Stimulated activated CD8-positive, alpha-beta memory T cell treated with anti-CD3 and anti-CD28 coated beads, Interleukin-2, amount 100 ng/mL, for 1 hour (primary cell): ENCODE data around the gene SERPINI2.
"Not testable (repeated sequence)": the region's sequence is repeated elsewhere in the genome, so short reads cannot be mapped to it uniquely, and the experiment has no call there.

Experiments used
- DNase-seq, 2 donors: peaks; one replicate each; pipeline ENCODE4 v3.0.0-alpha.2; 2020; ENCODE audit warnings: low read depth in 2 of 2

The SERPINI2 gene

DNA sequence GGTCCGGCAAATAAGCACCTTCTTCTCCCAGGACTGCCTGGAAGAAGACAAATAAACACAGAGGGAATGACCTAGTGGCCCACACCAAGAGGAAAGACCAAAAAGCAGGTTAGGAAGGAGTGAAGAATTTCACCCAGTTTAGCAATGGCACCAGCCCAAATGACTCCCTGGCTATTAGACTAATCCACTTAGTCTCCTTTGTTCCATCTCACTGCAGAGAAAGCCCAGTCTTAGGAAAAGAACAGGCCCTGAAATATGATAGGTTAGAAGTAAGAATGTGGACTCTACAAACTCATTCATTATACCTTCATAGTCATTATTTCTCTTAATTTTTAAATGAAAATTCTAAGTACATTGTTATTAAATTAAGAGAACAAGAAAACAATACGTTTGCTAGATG is 23.2 kb downstream of the SERPINI2 start:
- no peak for DNase-seq

DNA sequence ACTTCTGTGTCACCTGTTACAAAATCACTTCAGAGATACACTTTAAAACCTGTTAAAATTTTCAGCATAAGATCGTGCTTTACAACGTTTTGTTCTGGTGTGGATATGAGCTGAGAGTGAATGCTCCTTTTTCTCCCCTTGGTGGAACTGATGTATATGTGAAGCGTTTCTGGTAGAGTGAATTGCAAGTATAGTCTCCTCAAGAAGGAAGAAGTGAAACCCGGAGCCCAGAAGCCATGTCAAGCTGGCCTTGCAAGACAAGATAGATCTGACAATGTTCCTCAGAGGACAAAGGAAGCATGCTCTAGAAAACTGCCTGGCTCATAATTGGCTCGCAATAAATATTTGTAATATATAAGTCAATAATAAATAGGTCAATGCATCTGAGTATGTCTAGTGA is 23.6 kb downstream of the SERPINI2 start:
- DNase-seq: no peak

DNA sequence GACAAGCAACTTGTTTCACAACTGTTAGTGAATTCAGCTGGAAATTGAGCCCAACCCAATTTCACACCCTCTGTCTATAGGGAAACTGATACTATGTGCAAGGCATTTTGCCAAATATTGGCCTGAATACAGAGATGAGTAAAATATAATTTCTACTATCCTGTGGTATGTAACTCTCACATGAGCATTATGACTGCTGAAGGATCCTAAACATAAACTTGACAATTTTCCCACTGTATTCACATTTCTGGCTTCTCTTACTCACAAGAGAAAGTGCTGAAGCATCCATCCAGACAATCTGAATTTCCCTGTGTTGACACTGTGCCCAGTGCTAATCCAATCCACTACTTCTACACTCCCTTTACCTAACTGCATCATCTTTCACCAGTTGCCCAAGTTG is 28.4 kb downstream of the SERPINI2 start:
- DNase-seq: no peak

DNA sequence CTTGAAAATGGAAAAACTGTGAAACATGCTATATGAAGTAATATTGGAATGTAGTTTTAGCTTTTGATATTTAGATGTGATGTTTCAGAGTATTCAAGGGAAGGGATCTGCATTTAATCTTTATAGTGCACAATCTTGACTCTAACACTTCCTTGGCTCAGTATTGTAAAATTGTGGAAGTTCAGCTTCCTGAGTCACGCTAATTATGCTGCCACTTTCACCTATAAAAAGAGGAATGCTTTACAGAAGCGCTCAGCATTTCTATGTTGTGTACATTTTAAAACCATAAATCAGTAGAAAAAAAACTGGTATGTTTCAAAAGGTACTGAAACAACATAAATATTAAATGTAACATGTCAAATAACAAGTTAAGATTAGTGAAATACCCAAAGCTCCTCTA is 32.6 kb downstream of the SERPINI2 start:
- DNase-seq: no peak

DNA sequence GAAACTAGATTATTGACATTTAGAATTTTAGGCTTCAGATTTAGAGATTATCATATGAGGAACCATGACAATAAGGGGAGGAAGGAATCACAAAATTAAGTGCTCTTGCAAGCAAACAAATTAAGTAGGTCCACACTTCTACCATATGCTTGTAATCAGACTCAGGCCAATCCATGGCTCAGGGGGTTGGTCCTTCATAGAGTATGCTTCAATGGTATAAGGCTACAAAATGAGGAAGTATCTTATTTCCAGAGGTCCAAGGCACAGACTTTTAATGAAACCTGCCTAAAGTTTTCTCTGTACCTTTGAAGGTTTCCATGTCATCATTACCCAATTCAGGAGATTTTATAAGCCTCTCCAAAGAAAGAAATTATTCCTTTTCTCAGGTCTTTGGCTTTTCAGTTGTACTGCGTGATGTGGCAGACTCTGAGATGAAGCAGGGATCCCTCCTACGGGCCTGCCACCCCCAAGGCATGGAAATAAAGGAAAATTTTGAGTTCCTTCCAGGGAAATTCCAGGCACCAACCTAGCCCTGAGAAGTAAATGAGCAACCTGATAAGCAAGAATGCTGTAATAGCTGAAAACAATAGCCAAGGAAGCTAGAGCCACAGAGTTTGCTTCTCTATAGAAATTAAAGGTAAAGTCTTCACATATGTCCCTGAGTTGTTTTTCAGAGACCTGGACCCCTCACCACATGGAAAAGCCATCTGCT is 36.3 kb downstream of the SERPINI2 start:
- DNase-seq: no peak

DNA sequence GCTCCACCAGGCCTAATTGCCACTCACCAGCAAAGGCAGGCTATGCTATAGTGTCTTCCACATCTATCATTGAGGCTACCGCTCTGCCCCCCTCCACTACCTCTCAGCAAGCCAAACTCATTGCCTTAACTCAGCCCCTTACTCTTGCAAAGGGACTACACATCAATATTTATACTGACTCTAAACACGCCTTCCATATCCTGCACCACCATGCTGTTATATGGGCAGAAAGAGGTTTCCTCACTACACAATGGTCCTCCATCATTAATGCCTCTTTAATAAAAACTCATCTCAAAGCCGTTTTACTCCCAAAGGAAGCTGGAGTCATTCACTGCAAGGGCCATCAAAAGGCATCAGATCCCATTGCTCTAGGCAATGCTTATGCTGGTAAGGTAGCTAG is 46.9 kb downstream of the SERPINI2 start:
- not testable (repeated sequence) for DNase-seq

DNA sequence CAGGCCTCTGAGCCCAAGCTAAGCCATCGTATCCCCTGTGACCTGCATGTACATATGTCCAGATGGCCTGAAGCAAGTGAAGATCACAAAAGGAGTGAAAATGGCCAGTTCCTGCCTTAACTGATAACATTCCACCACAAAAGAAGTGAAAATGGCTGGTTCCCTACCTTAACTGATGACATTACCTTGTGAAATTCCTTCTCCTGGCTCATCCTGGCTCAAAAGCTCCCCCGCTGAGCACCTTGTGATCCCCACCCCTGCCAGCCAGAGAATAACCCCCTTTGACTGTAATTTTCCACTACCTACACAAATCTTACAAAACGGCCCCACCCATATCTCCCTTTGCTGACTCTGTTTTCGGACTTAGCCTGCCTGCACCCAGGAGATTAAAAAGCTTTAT is 51.4 kb downstream of the SERPINI2 start:
- not testable (repeated sequence) for DNase-seq

DNA sequence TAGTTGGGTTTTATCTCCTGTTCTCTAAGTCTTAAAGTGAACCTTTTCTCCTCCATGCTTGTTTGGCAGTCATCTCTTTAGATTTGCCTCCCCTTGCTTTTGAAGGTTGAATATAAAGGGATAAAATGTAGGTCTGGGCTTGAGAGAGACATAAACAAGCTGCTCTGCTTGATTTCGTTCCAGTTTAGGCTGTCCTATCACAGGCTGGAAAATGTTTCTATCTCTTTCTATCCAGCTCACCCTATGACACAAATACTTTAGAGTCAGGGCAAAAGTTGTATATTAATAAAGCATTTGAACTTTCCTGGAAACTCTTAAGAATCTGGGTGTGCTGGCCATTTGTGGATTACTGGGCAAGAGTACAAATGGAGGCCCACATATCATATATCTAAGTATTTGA is 64.2 kb downstream of the SERPINI2 start:
- DNase-seq: no peak

DNA sequence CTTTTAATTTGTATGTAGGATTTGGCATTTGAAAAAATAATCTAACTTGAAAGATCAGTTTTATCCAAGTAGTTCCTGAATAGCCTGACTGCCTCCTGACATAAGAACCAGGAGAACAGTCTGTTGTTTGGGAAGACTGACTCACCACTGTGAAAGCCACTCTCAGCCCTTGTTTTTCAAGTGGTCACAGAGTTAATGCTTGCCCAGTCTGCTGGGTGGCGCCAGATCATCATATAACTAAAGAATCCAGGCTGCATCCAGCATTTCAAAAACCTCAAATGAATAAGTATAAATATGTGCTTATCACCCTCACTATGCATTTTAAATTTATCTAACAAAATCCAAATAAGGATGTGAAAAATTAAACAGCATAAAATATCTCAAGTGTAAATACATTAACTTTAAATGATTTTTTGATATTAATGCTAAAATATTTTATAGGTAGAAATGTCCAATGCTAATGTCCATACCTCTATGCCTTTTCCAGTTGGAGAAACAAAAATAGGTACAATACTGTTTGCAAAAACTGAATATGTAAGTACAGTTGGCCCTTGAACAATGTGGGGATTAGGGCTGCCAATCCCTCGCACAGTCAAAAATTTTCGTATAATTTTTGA is 66.9 kb downstream of the SERPINI2 start:
- no peak for DNase-seq

DNA sequence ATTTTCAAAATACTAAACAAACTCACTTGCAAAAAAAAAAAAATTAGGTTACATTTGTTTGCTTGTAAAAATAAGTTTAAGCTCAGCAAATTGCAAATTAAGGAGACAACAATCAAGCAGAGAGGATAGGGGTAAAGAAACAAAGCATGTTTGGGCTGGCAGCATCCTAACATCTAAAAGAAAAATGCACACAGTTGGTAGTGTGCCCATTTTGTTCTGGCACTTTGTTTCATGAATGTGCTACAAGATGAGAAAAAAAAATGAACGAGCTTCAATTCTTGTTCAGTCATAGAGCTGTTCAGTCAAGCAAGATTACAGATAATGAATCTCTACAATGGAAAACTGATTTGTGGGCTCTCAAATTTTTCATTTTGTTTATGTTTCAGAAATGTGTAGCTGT is 76.0 kb downstream of the SERPINI2 start:
- no peak for DNase-seq

DNA sequence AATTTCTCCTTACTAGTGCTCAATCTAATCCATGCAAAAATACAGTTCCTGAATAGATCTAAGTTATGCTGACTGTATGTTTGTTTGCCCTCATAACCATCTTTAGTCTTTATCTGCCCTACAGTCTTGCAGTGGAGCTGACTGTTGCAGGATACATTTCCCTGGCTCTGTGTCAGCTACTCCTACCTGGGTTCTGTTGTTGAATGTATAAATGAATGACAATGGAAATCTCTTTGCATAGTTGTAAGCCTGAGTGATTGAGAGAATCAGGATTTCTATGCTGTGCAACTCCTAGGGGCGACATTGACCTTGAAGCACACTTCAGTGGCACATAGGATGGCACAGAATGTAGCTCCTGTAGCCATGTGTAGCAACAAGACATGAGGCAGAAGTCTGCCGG is 77.8 kb downstream of the SERPINI2 start:
- DNase-seq: no peak

DNA sequence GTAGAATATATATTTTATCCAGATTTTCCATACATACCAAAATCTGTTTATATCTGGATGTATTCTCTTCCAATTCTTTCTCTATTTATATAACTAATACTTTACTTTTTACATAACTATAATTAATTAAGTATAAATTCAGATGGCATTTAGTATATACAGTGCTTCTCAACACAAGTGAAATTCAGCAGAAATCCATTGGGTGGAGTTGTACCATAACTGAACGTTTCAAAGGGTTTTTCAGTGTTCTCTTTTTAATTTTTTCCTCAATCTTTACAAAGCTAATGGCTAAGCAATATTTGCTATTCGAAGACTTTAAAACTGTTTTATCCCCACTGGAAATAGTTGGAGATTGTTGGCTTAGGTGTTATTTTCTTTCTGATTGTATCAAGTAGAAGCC is 79.8 kb downstream of the SERPINI2 start:
- DNase-seq: no peak
